ENCODE data around the gene CYSRT1.

The CYSRT1 gene

DNA sequence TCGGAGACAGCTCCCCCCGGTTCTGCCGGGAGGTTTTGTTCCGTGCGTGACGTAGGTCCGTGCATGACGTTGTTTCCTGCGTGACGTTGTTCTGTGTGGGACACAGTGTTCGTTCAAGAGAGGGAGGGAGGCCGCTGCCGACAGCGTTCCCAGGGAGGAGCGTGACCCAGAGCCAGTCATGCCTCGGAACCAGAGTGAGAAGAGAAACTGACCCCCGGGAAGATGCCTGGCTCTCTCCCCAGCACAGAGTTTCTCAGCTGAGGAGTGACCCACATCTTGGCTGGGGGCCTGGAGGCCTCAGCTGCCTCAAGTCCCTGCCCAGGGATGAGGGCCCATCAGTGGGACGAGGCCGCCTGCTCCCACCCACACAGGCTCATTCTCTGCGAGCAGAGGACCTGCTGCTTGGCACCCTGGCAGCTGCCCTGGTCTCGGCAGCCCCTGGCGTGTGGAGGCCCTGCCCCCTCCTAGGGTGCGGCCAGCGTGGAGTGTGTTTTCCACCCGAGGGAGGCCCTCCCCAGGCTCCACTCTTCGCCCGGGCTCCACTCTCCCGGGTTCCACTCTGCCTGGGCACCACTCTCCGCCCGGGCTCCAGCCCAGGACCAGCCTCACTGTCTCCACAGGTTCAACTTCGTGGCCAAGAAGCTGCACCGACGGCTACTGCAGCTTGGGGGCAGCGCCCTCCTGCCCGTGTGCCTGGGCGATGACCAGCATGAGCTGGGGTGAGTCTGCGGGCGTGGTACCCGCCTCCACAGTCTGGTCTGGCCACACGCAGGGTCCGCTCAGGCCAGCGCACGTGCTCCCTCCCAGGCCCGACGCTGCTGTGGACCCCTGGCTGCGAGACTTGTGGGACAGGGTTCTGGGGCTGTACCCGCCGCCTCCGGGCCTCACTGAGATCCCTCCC lies 11.6 kb upstream of the CYSRT1 start:
- no peak for DNase-seq

GRCh38 chr9:137214620-137215019 lies 10.4 kb upstream of the CYSRT1 start:
- no peak for DNase-seq

- DNase-seq = no peak
These were observed 9.6 kb upstream of the CYSRT1 start for GRCh38 chr9:137215196-137215986.

GRCh38 chr9:137216188-137216965 lies 8.6 kb upstream of the CYSRT1 start:
- no peak for DNase-seq

GRCh38 chr9:137217276-137218211 lies 7.4 kb upstream of the CYSRT1 start:
- DNase-seq = no peak

DNA sequence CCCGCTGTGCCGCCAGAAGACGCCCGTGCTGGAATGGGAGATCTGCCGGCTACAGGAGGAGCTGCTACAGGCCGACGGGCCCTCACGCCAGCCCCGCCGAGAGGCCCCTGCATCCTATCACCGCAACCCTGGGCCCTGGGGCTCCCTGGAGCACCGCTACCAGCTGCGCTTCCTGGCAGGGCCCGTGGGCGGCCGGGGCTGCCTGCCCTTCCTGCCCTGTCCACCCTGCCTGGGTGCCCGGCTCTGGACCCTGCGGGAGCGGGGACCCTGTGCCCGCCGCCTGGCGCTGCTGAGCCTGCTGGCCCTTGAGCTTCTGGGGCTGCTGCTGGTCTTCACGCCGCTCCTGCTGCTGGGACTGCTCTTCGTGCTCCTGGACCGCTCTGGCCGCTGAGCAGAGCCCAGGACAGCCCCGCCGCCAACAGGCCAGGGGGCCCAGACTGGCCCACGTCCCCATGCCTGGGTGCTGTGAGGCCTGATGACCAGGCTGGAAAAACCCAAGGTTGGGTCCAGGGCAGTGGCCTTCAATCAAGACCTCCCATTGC lies 6.7 kb upstream of the CYSRT1 start:
- DNase-seq = no peak

- DNase-seq = no peak
These were observed 6.2 kb upstream of the CYSRT1 start for GRCh38 chr9:137218754-137219271.

DNA sequence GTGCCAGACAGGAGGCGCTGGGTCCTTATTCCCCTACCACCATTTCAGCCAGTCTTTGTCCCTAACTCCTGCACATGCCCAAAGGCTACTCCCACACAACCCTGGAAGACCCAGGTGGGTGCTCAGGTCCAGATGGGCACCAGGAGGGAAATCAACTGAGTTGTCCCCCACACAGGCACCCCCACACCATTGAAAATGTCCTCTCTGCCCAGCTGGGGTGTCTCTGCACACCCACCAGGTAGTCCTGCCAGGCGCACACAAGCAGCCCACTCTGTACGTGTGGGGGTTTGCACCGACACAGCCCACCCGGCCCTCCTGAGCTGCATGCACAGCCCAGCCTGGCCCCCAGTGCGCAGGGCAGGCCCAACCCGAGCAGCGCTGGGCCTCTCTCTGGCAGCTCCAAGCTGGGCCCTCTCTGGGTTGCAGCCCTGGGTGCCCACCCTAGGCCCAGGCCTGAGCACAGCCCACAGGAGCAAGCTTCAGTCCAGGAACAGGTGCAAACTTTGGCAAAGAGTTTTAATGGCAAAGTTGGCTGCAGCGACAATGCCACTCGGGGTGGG lies 5.1 kb upstream of the CYSRT1 start:
- DNase-seq = no peak

- DNase-seq = no peak
These were observed 4.5 kb upstream of the CYSRT1 start for GRCh38 chr9:137220317-137221094.

GRCh38 chr9:137221095-137221505 lies 3.9 kb upstream of the CYSRT1 start:
- DNase-seq = no peak

DNA sequence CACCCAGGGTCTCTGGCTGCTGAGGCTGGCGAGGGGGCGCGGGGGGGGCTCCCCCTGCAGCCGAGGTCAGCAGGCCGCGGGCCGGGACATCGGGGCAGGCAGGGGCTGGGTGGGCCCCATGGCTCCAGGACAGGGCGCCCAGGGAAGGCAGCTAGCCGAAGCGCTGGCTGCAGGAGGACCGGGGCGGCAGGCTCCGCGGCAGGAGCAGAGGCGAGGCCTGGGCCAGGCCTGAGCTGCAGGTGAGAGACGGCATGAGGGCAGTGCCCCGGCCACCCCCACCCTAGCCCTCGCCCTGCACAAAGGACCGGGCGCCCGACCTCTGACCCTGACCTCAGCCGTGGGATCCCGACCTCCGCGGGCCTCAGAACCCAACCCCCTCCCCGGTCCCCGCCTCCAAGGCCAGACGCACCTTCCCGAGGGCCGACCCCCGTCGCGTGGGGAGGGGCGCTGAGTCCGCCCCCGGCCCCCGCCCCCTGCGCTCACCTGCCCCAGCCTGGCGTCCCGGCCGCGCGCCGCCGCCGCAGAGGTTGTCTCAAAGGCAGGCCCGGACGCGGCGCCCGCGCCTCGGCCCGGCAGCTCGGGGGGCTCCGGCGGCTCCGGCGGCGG lies 3.4 kb upstream of the CYSRT1 start:
- peak; percentile 19 for DNase-seq

DNA sequence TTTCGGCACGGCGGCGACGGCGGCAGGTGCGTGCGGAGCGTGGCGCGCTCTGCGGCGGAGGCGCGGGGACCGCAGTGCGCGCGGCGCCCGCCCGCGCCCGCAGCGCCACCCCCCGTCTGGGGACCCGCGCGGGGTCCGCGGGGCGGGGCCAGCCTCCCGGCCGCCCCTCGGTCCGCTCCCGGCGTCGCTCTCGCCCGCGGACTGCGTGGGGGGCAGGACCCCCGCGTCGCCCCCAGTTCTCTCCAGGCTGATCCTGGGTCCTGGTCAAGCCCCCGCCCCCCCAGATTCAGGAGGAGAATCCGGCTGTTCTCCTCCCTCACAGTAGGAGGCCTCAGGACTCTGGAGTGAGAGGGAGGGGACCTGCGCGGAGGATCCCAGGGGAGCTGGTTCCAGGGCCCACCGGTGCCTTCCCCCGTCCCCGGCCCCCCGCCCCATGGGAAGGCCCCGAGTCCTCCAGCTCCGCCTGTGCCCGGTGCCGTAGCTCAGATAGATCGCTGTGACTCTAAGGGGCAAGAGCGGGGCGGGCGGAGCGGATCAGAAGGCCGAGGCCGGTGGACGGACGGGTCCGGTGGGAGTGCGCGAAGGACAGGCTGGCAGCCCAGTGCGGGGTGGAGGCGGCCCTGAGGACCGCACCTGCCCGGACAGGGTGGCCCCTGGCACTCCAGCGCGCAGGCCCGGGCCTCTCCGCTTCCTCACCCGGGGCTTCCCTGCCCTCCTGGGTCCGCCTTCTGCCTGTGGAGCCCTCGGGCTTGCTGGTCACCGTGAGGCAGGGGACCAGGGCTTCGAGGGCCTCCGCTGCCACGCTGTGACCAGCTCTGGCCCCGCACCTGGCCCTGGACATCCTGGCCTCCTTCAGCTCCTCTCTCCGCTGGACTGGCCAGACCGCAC lies 2.5 kb upstream of the CYSRT1 start, which contains the start of gene RNF208:
TSS of gene RNF208 (minus strand) at position 51 of the 888 bp plus-strand sequence. CDS start 1,028 bp downstream, outside the sequence.
- DNase-seq = no peak

DNA sequence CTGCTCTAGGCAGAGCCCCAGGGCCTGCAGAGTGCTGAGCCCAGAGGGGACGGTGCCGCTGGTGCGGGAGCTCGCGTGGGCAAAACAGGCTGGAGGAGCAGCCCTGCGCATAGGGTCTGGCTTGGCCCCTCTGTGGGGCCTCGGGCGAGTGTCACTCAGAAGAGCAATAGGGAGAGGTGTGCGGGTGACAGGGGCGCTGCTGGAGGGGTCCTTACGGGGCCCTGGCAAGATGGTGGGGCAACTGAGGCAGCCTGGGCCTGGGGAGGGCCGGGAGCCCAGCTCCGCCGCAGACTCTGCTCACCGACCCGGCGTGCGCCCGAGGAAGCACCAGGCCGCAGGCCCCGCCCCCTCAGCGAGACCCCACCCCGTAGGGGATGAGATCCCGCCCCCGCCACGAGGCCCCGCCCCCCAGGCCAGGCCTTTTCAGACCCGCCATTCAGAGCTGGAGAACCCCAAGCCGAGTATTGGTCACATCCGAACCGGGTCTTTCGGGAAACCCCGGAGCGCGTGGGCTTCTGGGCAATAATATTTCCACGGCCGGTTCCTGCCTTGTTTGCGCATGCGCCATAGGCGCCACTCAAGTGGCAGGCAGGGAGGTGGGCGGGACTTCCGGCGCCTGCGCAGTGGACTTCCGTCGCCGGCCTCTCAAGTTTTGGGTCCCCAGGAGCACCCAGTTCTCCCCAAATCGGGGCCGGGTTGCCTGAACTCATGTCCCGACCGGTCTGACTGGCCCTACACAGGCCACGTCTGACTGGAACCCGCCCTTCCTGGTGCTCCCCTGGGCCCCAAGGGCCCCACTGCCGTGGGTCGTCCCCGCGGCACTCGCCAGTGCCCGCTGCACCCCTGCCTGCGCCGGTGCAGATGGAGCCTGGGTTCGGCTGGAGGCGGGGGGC lies 1.6 kb upstream of the CYSRT1 start:
- DNase-seq = peak; percentile 99

DNA sequence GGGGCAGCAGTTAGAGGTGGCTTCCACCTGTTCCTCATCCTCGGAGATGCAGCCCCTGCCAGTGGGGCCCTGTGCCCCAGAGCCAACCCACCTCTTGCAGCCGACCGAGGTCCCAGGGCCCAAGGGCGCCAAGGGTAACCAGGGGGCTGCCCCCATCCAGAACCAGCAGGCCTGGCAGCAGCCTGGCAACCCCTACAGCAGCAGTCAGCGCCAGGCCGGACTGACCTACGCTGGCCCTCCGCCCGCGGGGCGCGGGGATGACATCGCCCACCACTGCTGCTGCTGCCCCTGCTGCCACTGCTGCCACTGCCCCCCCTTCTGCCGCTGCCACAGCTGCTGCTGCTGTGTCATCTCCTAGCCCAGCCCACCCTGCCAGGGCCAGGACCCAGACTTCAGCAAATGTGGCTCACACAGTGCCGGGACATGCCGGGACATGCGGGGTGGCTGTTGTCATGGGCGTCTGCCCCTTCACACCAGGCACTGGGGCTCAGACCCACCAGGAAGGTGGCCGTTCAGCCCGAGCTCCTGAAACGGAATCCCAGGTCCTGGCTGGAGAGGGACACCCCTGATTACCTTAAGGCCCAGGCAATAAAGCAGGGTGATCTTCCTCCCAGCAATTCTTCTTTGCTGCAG lies 841 bp downstream of the CYSRT1 start:
- DNase-seq = no peak

DNA sequence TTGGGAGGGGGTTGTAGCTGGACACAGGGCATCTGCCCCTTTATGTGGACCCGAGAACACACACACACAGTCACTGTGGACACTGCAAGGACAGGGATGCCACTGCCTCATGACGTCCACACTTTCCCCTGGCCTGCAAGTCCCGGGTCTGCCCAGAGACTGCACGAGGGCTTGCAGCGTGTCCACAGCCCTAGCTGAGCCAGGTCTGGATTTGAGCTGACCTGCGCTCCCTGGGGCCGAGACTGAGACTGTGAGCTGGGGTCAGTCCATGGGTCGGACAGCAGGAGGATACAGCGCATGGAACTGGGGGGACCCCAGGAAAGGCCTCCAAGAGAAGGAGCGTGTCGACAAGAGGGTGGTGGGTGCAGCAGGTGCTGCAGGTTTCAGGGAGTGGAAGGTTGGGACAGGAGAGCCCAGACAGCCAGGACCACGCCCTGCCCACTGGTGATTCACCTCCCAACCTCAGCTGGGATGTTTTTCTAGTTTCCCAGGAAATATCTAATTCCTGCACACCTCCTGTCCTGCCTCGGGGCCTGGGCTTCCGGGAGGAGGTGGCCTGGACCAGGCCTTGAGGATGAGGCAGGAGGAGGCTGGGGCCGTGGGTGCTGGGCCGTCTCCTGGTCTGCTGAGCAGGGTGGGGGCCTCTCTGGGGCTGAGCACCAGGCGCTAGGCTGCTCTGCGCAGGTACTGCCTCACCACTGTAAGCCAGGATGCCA lies 1.5 kb downstream of the CYSRT1 start:
- no peak for DNase-seq

All from CD4-positive, alpha-beta T cell treated with Interleukin-17A for 1 hour (primary cell).